ENCODE measurements around the gene F7.

Gene F7

GRCh38 chr13:113086991-113087922 lies 18.3 kb upstream of the F7 start:
- DNase-seq (ENCODE audit: low read depth in 2 of 2): no peak

- no peak for DNase-seq (ENCODE audit: low read depth in 2 of 2)
Measured at GRCh38 chr13:113087923-113088690, 17.5 kb upstream of the F7 start.

GRCh38 chr13:113088691-113089020 lies 16.9 kb upstream of the F7 start:
- no peak for DNase-seq (ENCODE audit: low read depth in 2 of 2)

- DNase-seq (ENCODE audit: low read depth in 2 of 2): no peak
Measured at GRCh38 chr13:113089693-113090414, 15.7 kb upstream of the F7 start.

- no peak for DNase-seq (ENCODE audit: low read depth in 2 of 2)
Measured at GRCh38 chr13:113090415-113090770, 15.2 kb upstream of the F7 start.

- no peak for DNase-seq (ENCODE audit: low read depth in 2 of 2)
Measured at GRCh38 chr13:113090806-113091205, 14.8 kb upstream of the F7 start.

- no peak for DNase-seq (ENCODE audit: low read depth in 2 of 2)
Measured at GRCh38 chr13:113091211-113091771, 14.3 kb upstream of the F7 start.

GRCh38 chr13:113091891-113092775 lies 13.5 kb upstream of the F7 start:
- no peak for DNase-seq (ENCODE audit: low read depth in 2 of 2)

- no peak for DNase-seq (ENCODE audit: low read depth in 2 of 2)
Measured at GRCh38 chr13:113092776-113093579, 12.6 kb upstream of the F7 start.

- DNase-seq (ENCODE audit: low read depth in 2 of 2): no peak
Measured at GRCh38 chr13:113093580-113094409, 11.8 kb upstream of the F7 start.

- DNase-seq (ENCODE audit: low read depth in 2 of 2): no peak
Measured at GRCh38 chr13:113094410-113094800, 11.2 kb upstream of the F7 start.

GRCh38 chr13:113095146-113096051 lies 10.2 kb upstream of the F7 start:
- DNase-seq (ENCODE audit: low read depth in 2 of 2): no peak

- DNase-seq (ENCODE audit: low read depth in 2 of 2): no peak
Measured at GRCh38 chr13:113096052-113096744, 9.4 kb upstream of the F7 start.

GRCh38 chr13:113096745-113097305 lies 8.8 kb upstream of the F7 start:
- DNase-seq (ENCODE audit: low read depth in 2 of 2): no peak

GRCh38 chr13:113097651-113098050 lies 7.9 kb upstream of the F7 start:
- DNase-seq (ENCODE audit: low read depth in 2 of 2): no peak

- DNase-seq (ENCODE audit: low read depth in 2 of 2): no peak
Measured at GRCh38 chr13:113098162-113098732, 7.3 kb upstream of the F7 start.

GRCh38 chr13:113099142-113099541 lies 6.4 kb upstream of the F7 start:
- DNase-seq (ENCODE audit: low read depth in 2 of 2): no peak

Measured in stimulated activated CD4-positive, alpha-beta T cell treated with anti-CD3 and anti-CD28 coated beads, Interleukin-12 subunit alpha, Interleukin-12 subunit beta, amount 100 ng/mL, for 24 hours (primary cell).